Suprapubic skin (tissue), 4 donors: Measurements from ENCODE around the gene ZER1. TPM values are rescaled to one million over a fixed set of nuclear protein-coding genes. Genes with fewer than 3 reads are reported as not detected.

Experiments
- DNase-seq, 2 donors: peaks; one replicate each; pipeline ENCODE4 v3.0.0-alpha.2; 2019; ENCODE audit warnings: low spot score in 2 of 2
- H3K27ac ChIP-seq: fragments of 200-600 bp; sonication (generic); one replicate; pipeline ENCODE4 v1.5.1; 2019
- H3K27me3 ChIP-seq: fragments of 200-600 bp; sonication (generic); one replicate; pipeline ENCODE4 v1.5.1; 2019
- H3K36me3 ChIP-seq: fragments of 200-600 bp; sonication (generic); one replicate; pipeline ENCODE4 v1.5.1; 2019
- H3K4me1 ChIP-seq: fragments of 200-600 bp; sonication (generic); one replicate; pipeline ENCODE4 v1.5.1; 2019
- H3K4me3 ChIP-seq: fragments of 200-600 bp; sonication (generic); one replicate; pipeline ENCODE4 v1.5.1; 2019; ENCODE audit warnings: mild to moderate bottlenecking
- H3K9me3 ChIP-seq: fragments of 200-600 bp; sonication (generic); one replicate; pipeline ENCODE4 v1.5.1; 2019
- CTCF ChIP-seq, 2 donors: fragments of 200-600 bp in 1 of 2; fragments of 450-650 bp in 1 of 2; sonication (generic) in 1 of 2; IDR thresholded peaks; one replicate each; pipeline ENCODE4 v1.5.1; 2016 to 2019; ENCODE audit warnings: antibody characterized with exemption in 2 of 2, mild to moderate bottlenecking in 1 of 2, moderate library complexity in 1 of 2
- EP300 ChIP-seq: sonication (generic); formaldehyde crosslinking; IDR thresholded peaks from one replicate; pipeline ENCODE4 v1.6.1; 2017; ENCODE audit warnings: antibody characterized with exemption
- POLR2A ChIP-seq, 2 donors: fragments of 450-650 bp; IDR thresholded peaks; one replicate each; pipeline ENCODE4 v1.6.1; 2017; ENCODE audit warnings: antibody characterized with exemption in 2 of 2, mild to moderate bottlenecking in 2 of 2, moderate library complexity in 2 of 2
- POLR2AphosphoS5 ChIP-seq, 3 donors: sonication (generic); formaldehyde crosslinking; IDR thresholded peaks; one replicate each; pipeline ENCODE4 v1.6.1; 2017; ENCODE audit warnings: antibody characterized with exemption in 3 of 3
- WGBS: methylation state at CpG from one replicate; pipeline ENCODE4 v1.1.5; 2018; 5-methylcytosine and 5-hydroxymethylcytosine counted together
- total RNA-seq, 4 donors: library from RNA; depleted of rRNA; stranded (reverse); fragments of >200 nt; gene quantifications; one replicate each; pipeline ENCODE4 v1.1.0, GENCODE V29; 2016

Gene ZER1
- total RNA-seq: 10 to 100 TPM; 53.7 to 75.3 (median 67.7) TPM

GRCh38 chr9:128771745-128772519, at the start of gene ZER1:
Gene ZER1 (minus strand): TSS chr9:128771927. CDS start chr9:128755565, 16,362 bp downstream.
- no peaks in the 10 kb centered on the region for H3K9me3 ChIP-seq
- no peaks in the 10 kb centered on the region for H3K36me3 ChIP-seq
- no peaks in the 10 kb centered on the region for H3K27me3 ChIP-seq
- peak within 1 kb of the TSS; percentile 87 for H3K4me3 ChIP-seq
- DNase-seq: peak; percentile 95 to 96
- TF ChIP-seq POLR2AphosphoS5 (IDR thresholded peaks at IDR 0.05): peak in 2 of 3 donors; percentile 48 to 94
- no peak for TF ChIP-seq EP300
- TF ChIP-seq CTCF (IDR thresholded peaks at IDR 0.05): no peak
- TF ChIP-seq POLR2A (IDR thresholded peaks at IDR 0.05): peak in 1 of 2 donors; percentile 73
- H3K4me1 ChIP-seq: peaks cover 29% of the 10 kb centered on the region
- WGBS: 4% methylated on average over 17 of the region's 72 CpGs
- H3K27ac ChIP-seq: peak within 1 kb of the TSS; percentile 95

GRCh38 chr9:128820665-128821583, 49.2 kb upstream of the ZER1 start:
- no peak overlapping the region for H3K4me3 ChIP-seq
- TF ChIP-seq POLR2A (IDR thresholded peaks at IDR 0.05): no peak
- no peak for TF ChIP-seq CTCF (IDR thresholded peaks at IDR 0.05)
- no peak for TF ChIP-seq EP300
- TF ChIP-seq POLR2AphosphoS5 (IDR thresholded peaks at IDR 0.05): no peak
- H3K4me1 ChIP-seq: peaks cover 21% of the 10 kb centered on the region
- peaks cover 50% of the 10 kb centered on the region for H3K36me3 ChIP-seq
- WGBS: 86% methylated on average over 20 of the region's 24 CpGs
- H3K27me3 ChIP-seq: no peaks in the 10 kb centered on the region
- H3K9me3 ChIP-seq: no peaks in the 10 kb centered on the region
- DNase-seq: no peak
- H3K27ac ChIP-seq: no peak overlapping the region

- Histone ChIP-seq H3K9me3 (no peaks in the 10 kb centered on the region), H3K4me1 (peaks cover 21% of the 10 kb centered on the region), H3K27me3 (no peaks in the 10 kb centered on the region), H3K36me3 (peaks cover 41% of the 10 kb centered on the region), H3K4me3 (peak overlapping the region; percentile 67), H3K27ac (no peak overlapping the region)
- DNase-seq: no peak
- WGBS: 64% methylated on average over 11 of the region's 18 CpGs
- no peak for TF ChIP-seq POLR2A (IDR thresholded peaks at IDR 0.05)
- no peak for TF ChIP-seq EP300
- TF ChIP-seq POLR2AphosphoS5 (IDR thresholded peaks at IDR 0.05): no peak
- TF ChIP-seq CTCF (IDR thresholded peaks at IDR 0.05): no peak
These were observed 48.3 kb upstream of the ZER1 start for GRCh38 chr9:128819716-128820664.

- H3K9me3 ChIP-seq: no peaks in the 10 kb centered on the region
- H3K36me3 ChIP-seq: peaks cover 32% of the 10 kb centered on the region
- H3K27ac ChIP-seq: peak overlapping the region; percentile 79
- peak overlapping the region; percentile 67 for H3K4me3 ChIP-seq
- 38% methylated on average over 11 of the region's 90 CpGs for WGBS
- TF ChIP-seq POLR2A (IDR thresholded peaks at IDR 0.05) (no peak), EP300 (no peak), CTCF (IDR thresholded peaks at IDR 0.05) (no peak), POLR2AphosphoS5 (IDR thresholded peaks at IDR 0.05) (no peak)
- no peaks in the 10 kb centered on the region for H3K27me3 ChIP-seq
- DNase-seq: no peak
- peaks cover 21% of the 10 kb centered on the region for H3K4me1 ChIP-seq
These were observed 47.4 kb upstream of the ZER1 start for GRCh38 chr9:128818839-128819715.
